SKM-1 treated with dmso at 0.1 percent for 144 hours (cell line): ENCODE results near the gene RPS24.
A peak's percentile ranks its signal among the peaks of the same experiment; 100 is the strongest.
"Not testable (repeated sequence)": the region's sequence is repeated elsewhere in the genome, so short reads cannot be mapped to it uniquely, and the experiment has no call there.

Experiments used
- DNase-seq: peaks from one replicate; lab custom pipeline; 2025; ENCODE audit not compliant: unreplicated experiment; lab: John Stamatoyannopoulos, UW

Gene RPS24

DNA sequence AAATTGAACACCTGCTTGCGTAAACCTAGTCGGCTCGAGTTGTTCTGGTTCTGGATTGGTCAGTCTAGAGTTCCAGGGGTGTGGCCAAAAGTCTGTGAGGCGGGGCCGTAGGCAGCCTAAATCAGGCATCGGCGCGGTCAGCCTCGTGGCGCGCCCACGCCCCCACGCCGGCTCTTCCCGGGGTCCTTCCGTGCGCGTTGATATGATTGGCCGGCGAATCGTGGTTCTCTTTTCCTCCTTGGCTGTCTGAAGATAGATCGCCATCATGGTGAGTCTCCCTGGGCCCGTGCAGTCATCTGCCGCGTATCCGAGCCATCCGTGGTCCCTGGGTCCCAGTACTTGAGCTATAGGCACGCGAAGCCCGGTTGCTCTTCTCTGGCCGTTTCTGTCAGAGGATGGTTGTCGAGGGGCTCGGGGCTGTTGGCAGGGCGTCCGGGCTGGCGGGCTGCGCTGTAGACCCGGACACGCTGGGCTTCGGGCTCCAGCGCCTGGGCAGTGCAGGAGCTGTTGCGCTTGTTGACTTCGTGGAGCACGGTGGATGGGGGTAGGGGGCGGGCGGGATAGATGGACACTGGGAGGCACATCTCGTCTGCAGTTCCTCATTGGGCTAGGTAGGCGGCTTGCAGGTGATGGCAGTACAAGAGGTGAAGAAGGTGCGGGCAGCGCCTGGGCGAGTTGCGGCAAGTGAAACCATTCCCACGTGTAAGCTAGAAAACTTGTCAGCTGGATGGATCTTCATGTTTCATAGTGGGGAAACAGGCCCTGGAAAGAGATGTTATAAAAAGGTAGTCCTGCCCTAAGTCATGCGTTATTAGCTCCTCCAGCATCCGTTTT, at the start of gene RPS24:
Gene RPS24, plus strand, starts transcription at position 227 of the 834 bp plus-strand sequence. Its CDS starts 39 bp downstream, at position 266.
- peak; percentile 98 for DNase-seq

DNA sequence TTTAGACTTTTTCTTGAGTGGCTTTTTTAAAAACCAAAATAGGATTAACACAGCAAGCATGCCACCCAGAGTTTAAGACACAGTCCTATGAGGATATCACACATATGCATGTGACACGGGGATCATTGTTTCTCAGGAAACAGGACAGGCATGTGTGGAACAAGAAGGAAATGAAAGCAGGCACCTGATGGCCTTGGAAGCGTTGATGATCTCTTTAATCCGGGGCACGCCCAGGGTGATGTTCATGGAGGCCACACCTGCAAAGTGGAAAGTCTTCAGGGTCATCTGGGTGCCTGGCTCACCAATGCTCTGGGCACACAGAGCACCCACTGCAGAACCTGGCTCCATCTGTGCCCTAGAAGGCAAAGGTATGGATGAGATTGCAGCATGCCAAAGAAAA, 48.7 kb upstream of the RPS24 start:
- DNase-seq = no peak

DNA sequence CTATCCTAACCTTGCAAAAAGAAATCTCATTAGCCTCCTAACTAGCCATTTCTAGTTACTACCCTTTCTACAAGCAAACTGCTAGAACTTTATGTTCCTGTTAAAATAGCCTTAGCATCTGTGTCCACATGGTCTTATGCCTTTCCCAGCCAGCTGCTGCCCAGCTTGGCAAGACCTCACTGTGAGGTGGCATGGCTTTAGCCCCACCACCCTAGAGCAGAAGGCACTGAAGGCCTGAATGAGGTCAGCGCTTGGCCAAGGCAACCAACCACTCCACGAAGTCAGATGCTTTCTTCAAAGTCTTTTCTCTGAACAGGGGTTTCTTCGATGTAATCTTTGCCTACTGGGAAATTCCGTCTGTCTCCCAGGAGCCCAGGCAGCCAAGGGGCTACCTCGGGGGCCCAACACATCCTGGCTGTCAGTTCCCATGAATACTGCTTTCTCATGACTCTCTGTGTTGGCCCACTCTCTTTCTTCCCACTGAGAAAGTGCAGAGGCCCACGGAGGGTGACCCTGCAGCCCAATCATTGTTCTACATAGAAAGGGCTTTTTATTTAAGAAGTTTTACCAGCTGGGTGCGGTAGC, 45.9 kb upstream of the RPS24 start:
- DNase-seq = no peak

DNA sequence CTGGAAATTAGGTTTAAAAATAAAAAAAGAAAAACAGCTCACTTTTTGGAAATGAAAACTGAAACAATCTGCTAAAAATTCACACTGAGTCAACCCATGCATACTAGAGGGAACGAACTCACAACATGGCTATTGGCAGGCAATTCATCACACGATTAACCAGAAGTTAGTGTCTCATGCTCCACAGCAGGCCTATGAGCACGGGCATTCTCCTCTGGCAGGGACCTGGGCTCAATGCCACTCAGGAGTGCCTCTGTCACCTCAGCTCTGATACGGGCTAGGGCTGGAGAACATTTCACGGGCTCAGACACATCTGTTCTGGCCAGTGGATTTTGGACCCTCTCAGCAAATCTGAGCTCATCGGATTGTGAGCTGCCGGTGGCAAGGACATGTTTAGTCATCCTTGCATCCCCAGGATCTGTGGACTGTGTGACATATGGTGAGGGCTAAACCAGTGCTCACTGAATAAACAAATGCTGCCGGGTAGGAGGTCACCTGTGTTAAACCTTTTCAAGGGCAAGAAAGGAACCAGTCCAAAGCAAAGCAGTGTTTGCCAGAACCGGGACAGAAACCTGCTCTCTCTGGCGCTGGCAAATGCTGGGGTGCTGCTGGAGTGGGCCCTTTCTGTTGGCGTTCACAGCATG, 44.5 kb upstream of the RPS24 start:
- DNase-seq = no peak

DNA sequence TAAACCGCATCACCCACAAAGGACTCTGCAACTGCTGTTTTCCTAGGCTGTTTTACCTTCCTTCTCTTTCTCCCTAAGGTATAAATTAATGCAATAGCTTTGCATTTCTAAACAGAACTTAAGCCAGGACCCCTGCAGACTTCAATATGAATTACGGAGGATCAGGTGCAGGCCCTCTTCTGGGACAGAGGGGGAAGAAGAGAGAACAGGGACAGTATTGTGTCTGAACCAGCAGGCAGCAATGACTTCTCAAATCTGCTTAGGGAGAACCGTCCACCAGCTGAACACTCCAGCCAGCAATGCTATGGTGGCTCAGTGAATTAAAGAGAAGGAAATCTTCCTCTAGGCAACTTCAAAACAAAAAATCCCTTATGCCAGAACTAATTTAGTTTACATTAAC, 40.0 kb upstream of the RPS24 start:
- no peak for DNase-seq

DNA sequence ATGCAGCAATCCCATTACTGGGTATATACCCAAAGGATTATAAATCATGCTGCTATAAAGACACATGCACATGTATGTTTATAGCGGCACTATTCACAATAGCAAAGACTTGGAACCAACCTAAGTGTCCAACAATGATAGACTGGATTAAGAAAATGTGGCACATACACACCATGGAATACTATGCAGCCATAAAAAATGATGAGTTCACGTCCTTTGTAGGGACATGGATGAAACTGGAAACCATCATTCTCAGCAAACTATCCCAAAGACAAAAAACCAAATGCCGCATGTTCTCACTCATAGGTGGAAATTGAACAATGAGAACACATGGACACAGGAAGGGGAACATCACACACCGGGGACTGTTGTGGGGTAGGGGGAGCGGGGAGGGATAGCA, 34.9 kb upstream of the RPS24 start:
- not testable (repeated sequence) for DNase-seq

DNA sequence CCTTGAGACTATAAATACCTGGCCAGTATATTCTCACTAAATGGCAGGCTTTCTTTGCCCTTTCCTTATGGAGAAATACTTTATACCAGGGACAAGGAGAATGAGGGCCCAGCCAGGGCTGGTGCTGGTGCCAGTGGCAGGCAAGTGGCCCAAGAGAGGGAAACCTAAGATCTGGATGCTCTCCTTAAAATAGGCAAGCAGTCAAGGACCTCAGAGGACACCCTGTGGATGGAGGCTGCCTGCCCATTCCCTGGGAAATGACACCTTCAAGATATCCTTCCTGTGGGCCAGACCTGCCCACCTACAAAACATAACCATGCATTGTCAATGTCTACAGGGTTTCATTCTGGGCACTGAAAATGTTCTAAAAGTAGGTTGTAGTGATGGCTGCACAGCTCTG, 33.5 kb upstream of the RPS24 start:
- DNase-seq = no peak

DNA sequence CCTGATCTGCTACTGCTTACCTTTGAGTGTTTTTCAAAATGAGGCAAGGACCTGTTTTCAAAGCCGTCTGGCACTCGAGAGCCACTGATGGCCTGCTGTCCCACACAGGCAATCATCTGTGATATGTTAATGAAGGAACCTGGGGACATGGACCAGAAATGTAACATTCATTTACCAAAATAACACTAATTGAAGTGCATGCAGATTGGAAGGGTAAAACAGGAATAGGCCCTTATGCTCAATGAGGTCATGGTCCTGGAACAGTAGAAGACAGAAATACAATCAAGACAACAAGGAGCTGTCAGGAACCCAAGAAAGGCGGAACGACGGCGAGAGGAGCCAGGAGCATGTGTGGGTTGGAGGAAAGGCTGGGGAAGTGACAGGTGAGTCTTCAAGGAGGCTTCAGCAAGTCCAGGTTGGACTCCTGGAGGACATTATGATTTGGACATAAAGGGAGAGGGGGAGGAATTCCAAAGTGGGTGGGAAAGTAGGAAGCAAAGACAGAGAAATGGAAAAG, 32.6 kb upstream of the RPS24 start:
- no peak for DNase-seq

DNA sequence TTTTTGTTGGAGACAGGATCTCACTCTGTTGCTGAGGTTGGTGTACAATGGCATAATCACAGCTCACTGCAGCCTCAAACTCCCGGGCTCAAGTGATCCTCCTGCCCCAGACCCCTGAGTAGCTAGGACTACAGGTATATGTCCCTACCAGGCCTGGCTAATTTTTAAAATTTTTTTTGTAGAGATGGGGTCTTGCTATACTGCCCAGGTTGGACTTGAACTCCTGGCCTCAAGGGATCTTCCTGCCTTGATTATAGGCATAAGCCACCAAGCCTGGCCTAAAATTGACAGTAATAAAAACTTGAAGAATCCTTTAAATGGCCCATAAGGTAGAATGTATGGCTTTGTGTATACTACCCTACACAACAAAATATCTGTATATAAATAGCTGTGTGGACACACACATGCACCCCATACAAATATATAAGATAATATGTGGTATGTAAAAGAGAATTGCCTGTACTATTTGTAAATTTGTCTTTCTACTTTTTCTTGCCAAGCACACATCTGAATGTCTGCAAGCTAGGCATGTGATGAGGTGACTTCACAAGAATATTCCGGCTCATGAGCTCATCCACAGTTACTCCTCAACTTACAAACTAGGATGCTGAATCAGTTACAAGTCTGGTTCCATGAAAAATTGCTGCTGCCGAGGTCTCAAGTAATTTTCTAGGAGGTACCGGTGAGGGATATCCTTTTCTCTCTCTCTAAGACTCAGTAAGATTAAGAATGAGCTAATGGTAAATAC, 30.9 kb upstream of the RPS24 start:
- no peak for DNase-seq

DNA sequence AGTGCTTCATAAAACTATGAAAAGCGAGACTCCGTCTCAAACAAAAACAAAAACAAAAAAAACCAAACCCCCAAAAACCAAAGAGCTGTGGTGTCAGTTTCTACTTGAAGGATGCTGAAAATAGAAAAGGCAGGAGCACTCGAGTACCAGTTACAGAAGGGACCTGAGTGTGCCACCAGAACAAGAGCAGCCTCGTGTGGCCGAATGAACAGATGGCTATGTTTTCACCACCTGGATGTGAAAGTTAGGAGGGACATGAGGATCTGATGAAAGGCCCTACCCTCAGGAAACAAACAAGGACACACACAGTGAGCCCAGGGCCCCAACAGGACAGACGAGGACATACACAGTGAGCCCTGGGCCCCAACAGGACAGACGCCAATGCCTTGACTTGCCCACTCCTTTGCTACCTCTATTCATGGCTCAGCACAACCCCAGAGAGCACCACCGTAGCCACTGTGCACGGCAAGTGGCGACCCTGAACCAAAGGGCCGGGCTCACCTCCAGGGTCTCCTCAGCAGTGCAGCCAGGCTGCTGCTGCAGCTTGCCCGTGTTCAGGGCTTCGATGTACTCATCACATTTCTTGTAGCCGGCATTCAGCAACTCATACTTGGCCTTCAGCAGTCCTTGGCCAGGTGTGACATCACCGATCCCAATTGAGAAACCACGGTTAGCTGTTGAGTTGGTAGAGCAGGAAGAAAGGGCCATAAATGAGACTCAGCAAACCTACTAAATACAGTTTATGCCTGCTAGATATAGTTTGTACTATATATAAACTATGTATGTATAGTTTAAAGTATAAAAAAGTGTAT, 29.2 kb upstream of the RPS24 start:
- DNase-seq = no peak

DNA sequence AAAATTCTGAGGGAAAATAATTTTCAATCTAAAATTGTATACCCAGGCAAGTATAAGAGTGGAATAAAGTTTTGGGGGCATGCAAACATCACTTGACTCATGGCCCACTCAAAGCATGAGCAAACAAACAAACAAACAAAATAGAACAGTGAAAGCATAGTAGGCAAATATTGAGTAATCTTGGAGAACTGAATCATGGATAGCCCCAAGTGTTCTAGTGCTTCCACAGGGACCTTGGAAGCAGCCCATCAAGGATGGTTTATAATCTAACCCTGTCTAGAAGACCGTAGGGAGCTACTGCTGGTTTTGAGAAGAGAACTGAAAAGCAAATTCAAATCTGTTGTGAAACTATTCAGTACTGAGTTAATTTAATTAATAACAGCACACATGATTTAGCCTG, 26.5 kb upstream of the RPS24 start:
- no peak for DNase-seq

DNA sequence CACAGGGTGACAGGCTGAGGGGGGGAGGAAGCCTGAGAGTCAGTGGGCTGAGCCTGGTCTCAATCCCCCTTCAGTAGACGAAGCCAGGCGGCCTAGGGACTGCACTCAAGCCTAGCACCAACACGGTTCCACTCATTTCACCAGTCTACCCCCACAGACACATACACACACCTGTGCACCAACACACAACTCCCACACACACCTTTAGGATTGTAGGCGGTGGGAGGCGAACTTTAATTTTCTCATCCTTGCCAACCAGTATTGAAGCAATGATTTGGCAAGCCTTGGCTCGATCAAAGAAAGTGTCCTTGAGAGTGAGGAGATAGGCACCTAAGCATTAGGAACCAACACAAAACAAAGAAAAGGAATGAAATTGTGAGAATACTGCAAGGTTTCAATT, 24.0 kb upstream of the RPS24 start:
- DNase-seq = no peak

DNA sequence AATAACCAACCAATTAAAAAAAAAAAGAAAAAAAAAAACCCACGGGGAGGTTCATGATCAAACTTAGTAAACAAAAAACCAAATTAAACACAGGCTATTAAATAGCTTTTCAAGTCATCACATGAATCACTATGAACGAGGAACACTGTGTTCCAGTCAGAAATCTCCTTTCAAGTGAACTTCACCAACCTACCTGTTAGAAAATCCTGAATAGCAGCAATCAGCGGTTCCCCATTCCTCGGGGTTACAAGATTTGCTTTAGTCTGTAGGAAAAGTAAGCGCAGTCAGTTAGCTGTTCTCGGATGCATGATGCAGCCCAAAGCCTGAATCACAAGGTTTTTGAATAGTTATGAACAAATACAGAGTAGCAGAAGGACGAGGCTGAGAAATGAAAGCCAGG, 23.4 kb upstream of the RPS24 start:
- DNase-seq = no peak

DNA sequence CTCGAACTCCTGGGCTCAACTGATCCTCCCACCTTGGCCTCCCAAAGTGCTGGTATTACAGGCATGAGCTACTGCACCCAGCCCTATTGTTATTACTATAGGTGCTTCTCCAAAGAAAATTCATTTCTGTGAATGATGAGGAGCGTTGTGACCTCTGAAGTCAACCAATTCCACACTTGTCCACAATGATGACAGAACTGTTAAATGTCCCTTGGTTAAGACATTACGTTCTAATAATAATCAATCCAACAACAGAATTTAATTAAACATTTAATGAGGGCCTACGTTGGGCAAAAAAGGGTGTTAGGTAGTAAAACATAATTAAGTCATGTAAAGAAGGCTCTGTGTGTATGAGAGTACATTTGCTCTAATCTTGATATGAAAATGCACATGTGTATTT, 22.6 kb upstream of the RPS24 start:
- no peak for DNase-seq

DNA sequence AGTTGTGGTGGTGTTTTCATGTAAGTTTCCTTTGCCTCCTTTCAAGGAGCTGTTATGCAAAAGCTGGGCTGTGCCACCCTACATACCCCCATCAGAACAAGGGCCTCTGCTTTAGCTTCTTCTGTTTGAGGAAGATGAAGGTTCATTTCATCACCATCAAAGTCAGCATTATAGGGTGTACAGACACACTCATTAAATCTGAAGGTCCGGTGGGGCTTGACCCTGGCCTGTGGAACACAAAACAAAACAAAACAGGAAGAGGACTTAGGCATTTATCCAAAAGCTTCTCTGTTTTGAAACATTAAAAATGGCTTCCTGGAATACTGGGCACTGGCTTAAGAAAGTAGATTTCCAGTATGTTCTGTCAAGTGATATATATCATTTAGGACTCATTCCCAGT, 20.1 kb upstream of the RPS24 start:
- DNase-seq = no peak

DNA sequence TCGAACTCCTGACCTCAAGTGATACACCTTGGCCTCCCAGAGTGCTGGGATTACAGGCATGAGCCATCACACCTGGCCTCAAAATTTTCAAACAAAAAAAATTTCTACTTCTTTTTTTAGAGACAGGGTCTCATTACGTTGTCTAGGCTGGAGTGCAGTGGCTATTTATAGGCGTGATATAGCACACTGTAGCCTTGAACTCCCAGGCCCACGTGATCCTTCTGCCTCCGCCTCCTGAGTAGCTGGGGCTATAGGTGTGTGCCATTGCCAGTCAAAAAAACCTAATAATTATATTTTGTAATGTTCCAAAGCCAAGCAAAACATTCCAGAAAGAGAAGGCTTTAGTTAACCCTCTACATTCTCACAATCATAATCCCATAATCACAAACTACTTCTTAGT, 18.1 kb upstream of the RPS24 start:
- DNase-seq = no peak

DNA sequence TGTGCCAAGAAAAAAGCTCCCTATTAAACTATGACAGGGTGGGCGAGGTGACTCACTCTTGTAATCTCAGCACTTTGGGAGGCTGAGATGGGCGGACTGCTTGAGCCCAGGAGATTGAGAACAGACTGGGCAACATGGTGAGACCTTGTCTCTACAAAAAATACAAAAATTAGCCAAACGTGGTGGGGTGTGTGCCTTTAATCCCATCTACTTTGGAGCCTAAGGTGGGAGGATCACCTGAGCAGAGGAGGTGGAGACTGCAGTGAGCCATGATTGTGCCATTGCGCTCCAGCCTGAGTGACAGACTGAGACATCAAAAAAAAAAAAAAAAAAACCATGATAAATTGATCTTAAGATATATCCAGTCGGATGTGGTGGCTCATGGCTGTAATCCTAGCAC, 15.8 kb upstream of the RPS24 start:
- DNase-seq = no peak

DNA sequence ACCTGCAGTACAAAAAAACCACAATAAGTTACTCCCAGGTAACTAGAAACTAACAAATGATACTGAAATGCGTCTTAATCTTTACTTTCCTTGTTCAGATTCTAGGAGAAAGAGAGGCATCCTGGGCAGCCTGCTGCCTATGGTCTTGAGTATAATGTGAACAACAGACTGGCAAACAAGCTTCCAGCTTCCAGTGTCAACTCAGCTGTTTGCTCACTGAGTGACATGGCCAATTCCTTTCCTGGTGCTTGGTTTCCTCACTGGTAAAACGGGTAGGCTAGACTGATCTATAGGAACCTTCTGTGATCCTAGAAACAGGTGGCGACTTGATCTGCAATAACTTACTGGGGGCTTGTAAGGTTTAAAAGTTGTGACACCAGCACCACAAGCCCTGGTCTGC, 14.4 kb upstream of the RPS24 start:
- DNase-seq = no peak

DNA sequence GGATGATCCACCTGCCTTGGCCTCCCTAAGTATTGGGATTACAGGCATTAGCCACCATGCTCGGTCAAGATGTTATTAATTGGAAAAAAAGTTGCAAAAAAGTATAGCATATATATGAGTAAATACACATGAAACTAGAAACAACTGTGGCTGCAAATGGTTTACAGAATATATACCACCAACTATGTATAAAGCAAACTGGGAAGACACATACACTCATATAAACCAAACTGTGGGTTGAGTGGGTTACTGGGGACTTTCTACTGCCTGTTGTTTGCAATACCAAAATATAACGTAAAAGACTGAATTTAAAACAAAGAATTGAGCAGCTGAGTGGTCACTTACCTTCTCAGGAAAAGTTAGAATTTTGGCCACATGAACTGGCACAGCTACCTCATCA, 12.5 kb upstream of the RPS24 start:
- no peak for DNase-seq

DNA sequence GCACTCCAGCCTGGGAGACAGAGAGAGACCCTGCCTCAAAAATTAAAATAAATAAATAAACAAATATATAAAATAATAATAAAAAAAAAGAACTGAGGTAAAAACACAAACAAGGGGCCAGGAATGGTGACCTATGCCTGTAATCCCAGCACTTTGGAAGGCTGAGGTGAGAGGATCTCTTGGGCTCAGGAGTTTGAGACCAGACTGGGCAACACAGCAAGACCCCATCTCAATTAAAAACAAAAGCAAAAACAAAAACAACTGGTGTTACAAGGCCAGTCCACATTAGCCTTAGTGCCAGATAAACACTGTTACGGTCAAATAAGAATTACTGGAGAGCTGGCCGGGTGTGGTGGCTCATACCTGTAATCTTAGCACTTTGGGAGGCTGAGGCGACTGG, 9.9 kb upstream of the RPS24 start:
- no peak for DNase-seq
